Fibroblast of villous mesenchyme (primary cell): Measurements from ENCODE around the gene TIMM23B. TPM values are rescaled to one million over a fixed set of nuclear protein-coding genes. Genes with fewer than 3 reads are reported as not detected.
"Not testable (repeated sequence)": the region's sequence is repeated elsewhere in the genome, so short reads cannot be mapped to it uniquely, and the experiment has no call there.

Source experiments
- DNase-seq: peaks from one replicate; pipeline ENCODE4 v3.0.0-alpha.2; 2010; ENCODE audit warnings: low read depth
- H3K4me3 ChIP-seq: 2 replicates; pipeline ENCODE4 v1.5.1; 2011; ENCODE audit warnings: low read depth, mild to moderate bottlenecking, low read length
- CTCF ChIP-seq: IDR thresholded peaks from 2 replicates; pipeline ENCODE4 v1.5.1; 2012; ENCODE audit warnings: low read depth, mild to moderate bottlenecking, low read length; ENCODE audit not compliant: insufficient read depth
- small RNA-seq: library from RNA; depleted of rRNA; stranded (forward); fragments of <200 nt; gene quantifications from one replicate; pipeline ENCODE3, GENCODE V24; 2012
- total RNA-seq: library from RNA; depleted of rRNA; stranded (reverse); fragments of >200 nt; gene quantifications from 2 replicates; pipeline ENCODE4 v1.2.3, GENCODE V29; 2012

TIMM23B gene
- total RNA-seq, 1 donor = 20.7 TPM

- not testable (repeated sequence) for DNase-seq, H3K4me3 ChIP-seq
Observed at GRCh38 chr10:49970331-49970857, 28.5 kb downstream of the TIMM23B start.

- not testable (repeated sequence) for H3K4me3 ChIP-seq, DNase-seq
Observed at GRCh38 chr10:49971466-49971865, 29.6 kb downstream of the TIMM23B start.

- DNase-seq, H3K4me3 ChIP-seq: not testable (repeated sequence)
Observed at GRCh38 chr10:49972094-49972493, 30.2 kb downstream of the TIMM23B start.

GRCh38 chr10:49977756-49978155, 35.9 kb downstream of the TIMM23B start:
- H3K4me3 ChIP-seq, DNase-seq: not testable (repeated sequence)

GRCh38 chr10:49987207-49987606, 45.4 kb downstream of the TIMM23B start:
- not testable (repeated sequence) for H3K4me3 ChIP-seq, DNase-seq

- not testable (repeated sequence) for H3K4me3 ChIP-seq, DNase-seq
Observed at GRCh38 chr10:49988376-49988775, 46.5 kb downstream of the TIMM23B start, which contains the start of gene AGAP6. Gene AGAP6, plus strand, starts transcription at chr10:49988406. Its CDS starts 310 bp downstream, at chr10:49988716.

GRCh38 chr10:49995321-49995720, 53.5 kb downstream of the TIMM23B start:
- not testable (repeated sequence) for H3K4me3 ChIP-seq
- DNase-seq = peak; percentile 23

- not testable (repeated sequence) for DNase-seq, H3K4me3 ChIP-seq
Observed at GRCh38 chr10:50014024-50014423, 72.2 kb downstream of the TIMM23B start.

- DNase-seq, H3K4me3 ChIP-seq: not testable (repeated sequence)
Observed at GRCh38 chr10:50015596-50016220, 73.9 kb downstream of the TIMM23B start.

- not testable (repeated sequence) for H3K4me3 ChIP-seq, DNase-seq
Observed at GRCh38 chr10:50016926-50017325, 75.1 kb downstream of the TIMM23B start.

GRCh38 chr10:50017646-50018045, 75.8 kb downstream of the TIMM23B start:
- not testable (repeated sequence) for H3K4me3 ChIP-seq, DNase-seq

- not testable (repeated sequence) for DNase-seq
Observed at GRCh38 chr10:50019279-50019678, 77.4 kb downstream of the TIMM23B start.

GRCh38 chr10:50020451-50021024, 78.7 kb downstream of the TIMM23B start:
- not testable (repeated sequence) for H3K4me3 ChIP-seq, DNase-seq

More at GRCh38 chr10:50019279-50019678, 77.4 kb downstream of the TIMM23B start:
- not testable (repeated sequence) for H3K4me3 ChIP-seq

GRCh38 chr10:50021646-50022045, 79.8 kb downstream of the TIMM23B start:
- TF ChIP-seq CTCF = no peak
- no peak for DNase-seq
- H3K4me3 ChIP-seq = no peak overlapping the region

Small RNA genes lying within 50 kb of the gene (small RNA-seq; reads per million reads assigned to genes)
- gene RNA5SP317 (not detected), gene SNORA74C-2 (1.9 reads per million, percentile 48 among the genes with 10 or more reads in this experiment)

Other genes with a start within 250 kb of the TIMM23B start
- gene OGDHL, start 179.7 kb upstream of the TIMM23B start, total RNA-seq = under 0.01 and 0.32 TPM in 2 replicates
- gene PARG, start within 50 bp of the TIMM23B start, total RNA-seq = 31.9 and 42.7 TPM in 2 replicates
- 3.2 and 4.7 TPM in 2 replicates for gene AGAP6, start 46.4 kb downstream of the TIMM23B start, total RNA-seq
- gene WASHC2A, start 125.9 kb downstream of the TIMM23B start, total RNA-seq = 57.3 and 62.6 TPM in 2 replicates